Fibroblast of lung (primary cell): ENCODE results near the gene RAD17.

Experiments used
- CTCF ChIP-seq, 2 donors: IDR thresholded peaks in 1 of 2; conservative IDR thresholded peaks in 1 of 2; 1 replicate in 1 of 2; 2 replicates in 1 of 2; pipeline ENCODE4 v1.5.1; 2011 to 2012; ENCODE audit warnings: low read length in 2 of 2, control low read depth in 1 of 2, inconsistent platforms in 1 of 2, low read depth in 1 of 2, mild to moderate bottlenecking in 1 of 2
- EZH2 ChIP-seq: IDR thresholded peaks from 2 replicates; pipeline ENCODE4 v1.5.1; 2012; ENCODE audit warnings: low read length, control low read depth, mild to moderate bottlenecking; ENCODE audit errors: missing control alignments

- TF ChIP-seq CTCF (conservative IDR thresholded peaks at IDR 0.05 in 1 of 2, IDR thresholded peaks at IDR 0.05 in 1 of 2; ENCODE audit: low read depth in 1 of 2, low read length in 2 of 2) = no peak
- no peak for TF ChIP-seq EZH2
These were observed 39.6 kb upstream of the RAD17 start for GRCh38 chr5:69329905-69330489.
